ENCODE results near the gene OR4S1.
"Not testable (repeated sequence)": the region's sequence is repeated elsewhere in the genome, so short reads cannot be mapped to it uniquely, and the experiment has no call there.

Gene OR4S1

GRCh38 chr11:48305923-48306322 is at the start of gene OR4S1:
Gene OR4S1 (plus strand): TSS chr11:48306223. CDS start chr11:48306223, 0 bp downstream.
- no peak for DNase-seq

GRCh38 chr11:48261600-48261999 is 44.4 kb upstream of the OR4S1 start:
- no peak for DNase-seq

- DNase-seq = no peak
Measured at GRCh38 chr11:48263423-48263911, 42.6 kb upstream of the OR4S1 start, which contains the start of gene OR4X1. Gene OR4X1 (plus strand): TSS chr11:48263861. CDS start chr11:48263861, 0 bp downstream.

GRCh38 chr11:48270621-48271020 is 35.4 kb upstream of the OR4S1 start:
- DNase-seq = no peak

GRCh38 chr11:48272606-48273005 is 33.4 kb upstream of the OR4S1 start:
- DNase-seq = no peak

- peak; percentile 75 for DNase-seq
Measured at GRCh38 chr11:48307760-48308386, 1.9 kb downstream of the OR4S1 start.

GRCh38 chr11:48313590-48313989 is 7.6 kb downstream of the OR4S1 start:
- DNase-seq = not testable (repeated sequence)

- not testable (repeated sequence) for DNase-seq
Measured at GRCh38 chr11:48319813-48320212, 13.8 kb downstream of the OR4S1 start.

GRCh38 chr11:48324620-48325019 is 18.6 kb downstream of the OR4S1 start, which contains the start of gene OR4C3:
Gene OR4C3 (plus strand): TSS chr11:48324920. CDS start chr11:48325022, 102 bp downstream.
- not testable (repeated sequence) for DNase-seq

- DNase-seq = no peak
Measured at GRCh38 chr11:48341466-48341865, 35.4 kb downstream of the OR4S1 start.

- DNase-seq = not testable (repeated sequence)
Measured at GRCh38 chr11:48342505-48342904, 36.5 kb downstream of the OR4S1 start.

GRCh38 chr11:48346286-48346685 is 40.3 kb downstream of the OR4S1 start:
- DNase-seq = not testable (repeated sequence)

GRCh38 chr11:48354013-48354412 is 48.0 kb downstream of the OR4S1 start:
- DNase-seq = no peak

- no peak for DNase-seq
Measured at GRCh38 chr11:48354677-48355076, 48.7 kb downstream of the OR4S1 start.
